NCI-H524 treated with DMSO at 0.1 percent for 48 hours (cell line): ENCODE measurements around the gene RACGAP1.

Experiments
- DNase-seq: peaks from one replicate; lab custom pipeline; 2025; lab: John Stamatoyannopoulos, UW

The RACGAP1 gene

DNA sequence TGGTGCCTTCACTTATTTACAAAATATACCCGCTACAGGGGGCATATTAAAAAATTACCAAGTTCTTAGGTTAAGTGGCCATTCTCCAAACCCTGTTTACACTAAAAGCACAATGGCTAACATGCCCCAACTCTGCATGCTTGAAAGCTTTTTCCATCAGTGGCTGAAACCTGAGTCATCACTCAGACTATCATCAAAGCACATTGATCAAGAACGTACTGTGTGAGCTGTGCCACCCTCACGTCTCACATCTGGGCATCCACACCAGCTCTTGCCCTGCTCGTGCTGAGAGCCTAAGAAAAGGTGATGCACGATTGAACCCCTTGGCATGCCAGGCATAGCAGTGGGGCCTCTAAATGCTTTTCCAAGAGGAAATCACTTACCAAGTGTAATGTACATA lies 39.3 kb downstream of the RACGAP1 start:
- no peak for DNase-seq

DNA sequence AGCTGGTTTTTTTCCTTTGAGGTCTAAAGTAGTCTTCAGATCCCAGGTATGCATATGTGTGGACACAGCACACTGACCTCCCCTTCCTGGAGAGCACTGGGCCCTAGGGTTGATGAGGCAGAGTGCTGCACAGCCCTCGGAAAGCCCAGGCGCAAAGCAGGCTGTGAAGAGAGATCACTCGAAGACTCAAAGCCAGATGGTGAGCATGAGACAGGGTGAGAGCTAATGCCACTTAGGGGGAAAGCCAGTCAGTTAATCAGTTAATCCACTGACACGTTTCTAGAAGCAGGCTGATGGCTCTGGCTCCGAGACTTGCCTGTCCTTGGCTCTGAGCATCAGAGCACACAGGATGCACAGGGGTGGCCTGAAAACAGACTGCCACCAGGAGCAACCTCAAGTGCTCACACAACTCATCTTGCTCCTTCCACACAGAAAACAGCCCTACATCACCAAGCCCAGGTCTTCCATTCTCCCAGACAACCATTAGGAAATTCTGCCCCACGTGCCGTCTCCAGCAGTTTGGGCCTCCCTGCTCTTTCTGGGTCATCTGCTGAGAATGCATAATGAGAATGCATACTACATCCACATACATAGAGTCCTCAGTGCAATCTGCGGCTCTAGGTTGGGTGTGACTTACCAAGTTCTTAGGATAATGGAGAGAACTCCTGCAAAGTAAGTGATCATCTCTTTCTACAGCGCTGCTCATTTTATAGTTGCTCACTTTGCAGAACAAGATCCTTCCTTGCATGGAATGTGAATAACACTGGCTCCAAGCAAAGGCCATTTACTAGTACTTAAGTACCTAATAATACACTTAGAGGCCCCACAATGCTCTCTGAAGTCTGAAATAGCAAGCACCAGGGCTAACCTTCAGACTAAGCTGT lies 40.6 kb downstream of the RACGAP1 start:
- peak; percentile 96 for DNase-seq

DNA sequence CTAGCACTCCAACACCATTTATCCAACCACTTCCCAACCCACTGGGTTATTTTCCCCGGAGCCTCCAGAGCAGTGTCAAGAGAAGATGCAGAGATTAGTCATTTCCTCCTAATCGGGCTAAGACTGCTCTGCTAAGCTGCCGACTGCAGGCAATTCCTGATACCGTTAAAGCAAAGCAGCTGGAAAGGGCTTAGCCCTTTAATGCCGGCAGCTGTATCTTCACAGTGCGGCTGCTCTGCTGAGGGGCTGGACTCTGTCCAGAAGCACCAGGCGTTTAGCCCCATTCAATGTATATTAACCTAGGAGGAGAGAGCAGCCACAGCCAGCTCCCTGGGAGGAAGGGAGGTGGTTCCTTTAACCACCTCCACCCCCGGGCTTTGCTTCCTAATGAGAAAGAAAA lies 41.4 kb downstream of the RACGAP1 start:
- peak; percentile 85 for DNase-seq

DNA sequence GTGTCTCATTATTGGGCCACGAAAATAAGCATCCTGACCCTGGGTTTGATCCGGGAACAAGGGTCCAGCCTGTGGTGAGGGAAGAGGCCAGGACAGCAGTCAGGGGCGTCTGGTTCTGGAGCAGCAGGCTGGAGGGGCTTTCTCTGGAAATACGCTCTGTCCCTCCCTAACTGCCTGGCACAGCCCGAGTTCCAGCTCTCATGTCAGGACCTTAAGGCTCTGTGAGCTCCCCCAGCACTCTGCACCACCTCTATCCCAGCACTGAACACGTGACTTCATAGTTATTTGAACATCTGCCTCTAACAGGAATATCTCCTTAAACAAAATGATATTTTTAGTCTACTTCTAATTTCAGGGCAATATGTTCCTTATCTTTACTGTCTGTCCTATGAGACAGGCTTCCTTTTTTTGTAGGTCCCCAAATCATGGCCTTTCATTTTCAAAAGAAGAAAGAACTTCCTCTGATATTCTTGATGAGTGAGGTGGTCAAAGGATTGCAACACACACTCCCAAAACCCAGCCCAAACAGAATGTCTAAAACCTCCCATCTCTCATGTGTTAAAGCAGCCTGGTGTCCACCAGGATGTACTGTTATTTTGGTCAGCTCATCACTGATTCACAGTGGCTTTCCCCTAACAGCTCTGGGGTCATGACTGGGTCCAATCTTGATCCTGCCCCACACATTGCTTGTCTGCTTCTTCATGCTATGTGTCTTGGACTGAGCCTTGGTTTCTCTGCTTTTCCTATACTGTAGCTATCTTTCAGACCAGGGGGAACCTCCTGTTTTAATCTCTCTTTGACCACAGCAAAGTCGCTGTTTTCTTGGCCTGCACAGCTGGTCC lies 42.8 kb downstream of the RACGAP1 start:
- no peak for DNase-seq

DNA sequence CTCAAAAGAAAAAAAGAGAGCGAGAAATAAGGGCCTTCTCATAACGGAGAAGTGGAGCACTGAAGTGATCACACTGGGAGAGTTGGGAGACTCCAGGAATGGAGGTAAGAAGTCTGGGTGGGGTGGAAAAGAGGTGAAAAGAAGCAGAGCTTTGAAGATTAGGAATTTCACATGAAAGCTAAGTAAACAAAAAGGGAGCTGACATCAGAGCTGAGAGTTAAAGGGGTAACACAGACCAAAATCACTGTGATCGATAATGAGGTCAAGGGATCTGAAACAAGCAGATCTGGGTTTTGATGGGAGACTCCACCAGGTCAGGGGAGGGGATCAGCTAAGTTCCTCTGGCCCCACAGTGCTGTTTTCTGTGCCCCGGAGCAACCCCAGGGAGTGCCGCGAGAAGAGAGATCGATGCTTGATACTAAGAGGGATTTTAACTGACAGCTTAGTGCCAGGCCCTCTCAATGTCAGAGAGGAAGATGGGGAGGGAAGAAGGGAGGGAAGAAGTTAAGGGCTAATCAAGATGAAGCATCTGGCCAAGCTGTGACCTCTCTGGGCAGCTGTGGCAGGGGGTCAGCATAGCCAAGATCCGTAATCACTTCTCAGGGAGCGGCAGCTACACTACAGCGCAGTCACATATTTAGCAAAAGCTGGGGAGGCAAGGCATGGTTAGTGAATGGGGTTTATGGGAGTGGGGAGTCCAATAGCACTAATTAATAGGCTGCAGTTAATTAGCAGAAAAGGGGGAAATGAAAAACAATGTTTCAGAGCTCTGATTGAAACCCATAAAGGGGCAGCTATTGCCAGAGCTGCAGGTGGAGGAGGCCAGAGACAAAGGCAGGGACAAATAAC lies 44.6 kb downstream of the RACGAP1 start:
- peak; percentile 6 for DNase-seq

DNA sequence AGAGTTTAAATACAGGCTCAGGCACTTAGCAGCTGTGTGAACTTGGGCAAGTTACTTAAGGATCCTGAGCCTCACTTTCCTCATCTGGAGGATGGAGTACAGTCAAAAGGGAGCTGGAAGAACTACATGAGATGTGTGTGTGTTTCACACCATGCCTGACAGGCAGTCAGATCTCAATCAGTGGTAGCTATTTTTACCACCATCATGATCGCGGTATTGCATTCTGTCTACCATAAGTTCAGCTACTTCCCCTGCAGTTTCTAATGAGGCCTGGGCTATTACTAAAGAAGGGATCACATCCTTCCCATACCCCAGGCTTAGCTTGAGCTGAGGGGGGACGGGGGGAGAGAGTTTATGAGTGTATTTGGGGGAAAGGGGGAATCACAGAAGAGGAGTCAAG lies 45.5 kb downstream of the RACGAP1 start:
- no peak for DNase-seq

DNA sequence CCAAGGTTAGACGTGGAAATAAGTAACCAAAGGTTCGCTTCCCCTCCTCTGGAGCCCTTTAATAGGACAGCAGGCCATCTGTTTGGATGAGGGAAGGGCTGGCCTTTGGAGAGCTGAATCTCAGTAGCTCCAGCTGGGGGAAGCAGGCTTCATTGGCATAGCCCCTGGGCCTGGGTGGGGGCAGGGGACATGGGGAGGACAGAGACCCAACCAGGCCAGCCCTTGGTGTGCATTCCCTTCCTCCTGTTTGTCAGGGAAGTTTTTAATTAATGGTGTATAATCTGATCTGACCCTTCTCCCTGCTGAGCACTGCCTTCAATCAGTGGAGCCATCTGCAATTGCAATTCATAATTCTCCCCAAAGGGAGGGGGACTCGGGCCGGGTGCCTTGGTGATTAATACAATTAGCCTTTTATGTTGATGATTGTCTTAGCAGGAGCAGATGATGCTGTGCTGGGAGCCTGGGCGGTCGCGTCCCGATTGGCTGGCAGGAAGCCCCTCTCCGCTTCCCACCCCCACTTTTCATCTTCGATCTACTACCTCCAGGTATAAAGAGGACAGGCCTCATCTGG lies 46.2 kb downstream of the RACGAP1 start:
- DNase-seq, result peak; percentile 90

DNA sequence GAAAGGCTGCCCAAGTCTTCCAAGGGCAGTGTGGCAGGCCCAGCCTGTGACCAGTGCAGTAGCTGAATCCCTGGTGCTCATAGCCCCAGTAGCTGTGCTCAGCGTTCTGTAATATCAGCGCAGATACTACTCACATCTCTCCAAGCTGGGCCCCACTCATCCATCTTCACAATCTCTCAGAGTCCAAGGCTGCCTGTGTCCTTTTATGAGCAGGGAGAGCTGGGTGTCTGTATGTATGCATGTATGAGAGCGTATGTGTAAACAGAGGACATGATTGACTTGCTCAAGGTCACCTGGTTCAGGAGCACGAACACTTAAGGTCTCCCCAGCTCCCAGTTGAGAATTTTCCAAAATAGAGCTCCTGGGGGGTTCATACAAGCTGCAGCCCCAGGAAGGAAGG lies 47.2 kb downstream of the RACGAP1 start:
- no peak for DNase-seq

DNA sequence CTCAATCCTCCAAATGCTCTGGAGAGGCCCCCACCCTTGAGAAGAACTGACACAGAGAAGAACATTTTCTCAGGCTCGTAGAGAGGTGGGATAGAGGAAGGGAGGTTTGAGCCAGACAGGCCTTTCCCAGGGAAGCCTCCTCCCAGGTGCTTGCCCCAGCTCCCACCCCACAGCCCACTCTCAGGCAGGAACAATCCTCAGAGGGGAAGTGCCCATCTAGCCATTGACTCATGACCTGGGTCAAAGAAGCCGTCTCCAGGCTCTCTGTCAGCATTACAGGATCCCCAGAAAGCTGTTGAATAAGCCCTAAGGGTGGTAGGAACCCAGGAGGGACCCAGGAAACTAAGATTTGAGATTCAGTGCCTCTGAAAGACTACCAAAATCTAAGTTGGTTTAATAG lies 48.7 kb downstream of the RACGAP1 start:
- no peak for DNase-seq

DNA sequence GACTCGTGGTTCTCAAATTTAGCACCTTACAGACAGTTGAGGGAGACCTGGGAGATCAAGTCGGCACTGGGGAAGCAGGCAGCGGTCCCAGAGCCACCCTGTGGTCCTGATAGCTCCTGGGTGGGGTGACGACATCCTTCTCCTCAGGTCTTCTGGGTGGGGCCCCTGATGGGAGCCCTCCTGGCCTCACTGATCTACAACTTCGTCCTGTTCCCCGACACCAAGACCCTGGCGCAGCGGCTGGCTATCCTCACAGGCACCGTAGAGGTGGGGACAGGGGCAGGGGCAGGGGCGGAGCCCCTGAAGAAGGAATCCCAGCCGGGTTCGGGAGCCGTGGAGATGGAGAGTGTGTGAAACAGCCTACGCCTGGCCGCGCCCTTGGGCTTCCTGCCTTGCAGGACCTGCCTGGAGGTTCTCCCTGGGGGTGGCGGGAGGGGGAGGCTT lies 50.0 kb downstream of the RACGAP1 start:
- DNase-seq, result no peak

DNA sequence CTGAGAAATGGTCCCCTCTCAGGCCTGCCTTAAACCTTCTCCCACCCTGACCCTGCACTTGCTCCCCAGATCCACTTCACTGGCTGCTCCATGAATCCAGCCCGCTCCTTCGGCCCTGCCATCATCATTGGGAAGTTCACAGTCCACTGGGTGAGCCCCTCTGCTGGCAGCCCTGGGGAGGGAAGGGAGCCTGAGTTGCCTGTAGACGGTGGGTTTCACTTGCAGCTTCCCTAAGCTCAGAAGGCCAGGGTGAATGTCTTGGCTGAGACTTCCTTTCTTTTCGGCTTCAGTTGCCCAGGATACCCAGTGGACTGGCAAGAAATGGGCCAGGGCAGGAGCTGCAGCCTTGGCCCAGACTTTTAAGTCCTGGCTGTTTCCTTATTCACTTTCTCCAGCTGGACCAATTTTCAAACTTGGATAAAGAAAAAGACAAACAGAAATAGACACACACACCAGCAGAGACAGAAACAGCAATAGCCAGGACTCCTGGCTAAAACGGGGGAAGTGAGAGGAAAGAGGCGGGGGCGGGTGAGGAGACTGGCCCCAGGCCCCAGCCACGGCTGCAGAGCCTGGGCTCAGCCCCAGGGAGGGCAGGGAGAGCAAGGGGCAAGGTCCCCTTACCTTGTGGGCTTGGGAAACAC lies 50.5 kb downstream of the RACGAP1 start:
- no peak for DNase-seq

DNA sequence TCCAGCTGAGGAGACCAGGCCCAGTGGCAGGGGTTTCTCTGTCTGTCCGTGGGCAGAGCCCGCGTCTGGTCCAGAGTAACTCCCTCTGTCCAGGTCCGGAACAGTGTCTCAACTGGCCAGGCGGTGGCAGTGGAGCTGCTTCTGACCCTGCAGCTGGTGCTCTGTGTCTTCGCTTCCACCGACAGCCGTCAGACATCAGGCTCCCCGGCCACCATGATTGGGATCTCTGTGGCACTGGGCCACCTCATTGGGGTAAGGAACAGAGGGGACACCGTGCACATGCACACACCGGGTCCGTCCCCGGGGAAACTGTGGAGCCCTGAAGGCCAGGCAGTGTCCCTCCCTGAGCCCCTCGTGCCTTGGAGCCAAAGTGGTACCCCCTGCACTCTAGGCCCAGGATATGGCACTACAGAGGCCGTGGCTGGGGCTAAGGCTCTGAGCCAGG lies 51.0 kb downstream of the RACGAP1 start:
- DNase-seq, result no peak

DNA sequence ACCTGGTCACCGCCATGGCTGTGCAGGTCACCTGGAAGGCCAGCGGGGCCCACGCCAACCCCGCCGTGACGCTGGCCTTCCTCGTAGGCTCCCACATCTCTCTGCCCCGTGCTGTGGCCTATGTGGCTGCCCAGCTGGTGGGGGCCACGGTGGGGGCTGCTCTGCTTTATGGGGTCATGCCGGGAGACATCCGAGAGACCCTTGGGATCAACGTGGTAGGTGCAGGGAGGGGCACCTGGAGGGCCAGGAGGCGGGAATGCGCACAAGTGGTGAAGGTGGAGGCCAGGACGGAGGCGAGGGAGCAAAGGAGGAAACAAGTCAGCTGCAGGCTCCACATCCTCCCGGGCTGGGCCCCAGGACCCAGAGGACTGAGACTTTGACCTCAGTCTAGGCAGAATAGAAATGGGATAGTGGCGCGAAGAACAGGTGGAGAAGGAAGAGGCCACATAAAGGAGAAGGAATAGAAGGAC lies 51.9 kb downstream of the RACGAP1 start:
- no peak for DNase-seq

DNA sequence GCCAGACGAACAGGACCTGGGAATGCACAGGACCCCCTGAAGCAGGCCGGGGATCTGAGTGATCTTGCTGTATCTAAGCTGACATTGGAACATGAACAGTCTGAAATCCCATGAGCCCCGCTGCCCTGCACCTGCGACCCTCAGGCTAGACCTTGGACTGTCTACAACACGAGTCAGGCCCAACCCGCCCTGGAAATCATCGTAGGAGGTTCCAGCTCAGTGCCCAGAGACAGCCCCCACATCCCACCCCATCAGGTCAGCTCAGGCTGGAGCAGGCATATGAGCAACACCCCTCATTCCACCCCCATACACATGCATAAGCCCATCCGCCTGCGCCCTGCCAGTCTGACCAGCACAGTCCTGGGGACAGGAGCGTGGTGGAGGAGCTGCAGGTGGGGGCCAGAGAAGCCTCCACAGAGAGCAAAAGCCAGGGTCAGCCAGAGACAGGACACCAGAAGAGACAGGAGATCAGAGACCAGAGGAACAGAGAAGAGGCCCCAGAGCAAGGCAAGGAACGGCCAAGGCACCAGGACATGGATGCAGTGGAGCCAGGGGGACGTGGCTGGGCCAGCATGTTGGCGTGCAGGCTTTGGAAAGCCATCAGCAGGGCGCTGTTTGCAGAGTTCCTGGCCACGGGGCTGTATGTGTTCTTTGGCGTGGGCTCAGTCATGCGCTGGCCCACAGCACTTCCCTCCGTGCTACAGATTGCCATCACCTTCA lies 52.5 kb downstream of the RACGAP1 start, which contains the start of gene AQP6:
TSS of gene AQP6 (plus strand) at position 307 of the 720 bp plus-strand sequence. CDS start at position 534, 227 bp downstream.
- DNase-seq, result no peak

DNA sequence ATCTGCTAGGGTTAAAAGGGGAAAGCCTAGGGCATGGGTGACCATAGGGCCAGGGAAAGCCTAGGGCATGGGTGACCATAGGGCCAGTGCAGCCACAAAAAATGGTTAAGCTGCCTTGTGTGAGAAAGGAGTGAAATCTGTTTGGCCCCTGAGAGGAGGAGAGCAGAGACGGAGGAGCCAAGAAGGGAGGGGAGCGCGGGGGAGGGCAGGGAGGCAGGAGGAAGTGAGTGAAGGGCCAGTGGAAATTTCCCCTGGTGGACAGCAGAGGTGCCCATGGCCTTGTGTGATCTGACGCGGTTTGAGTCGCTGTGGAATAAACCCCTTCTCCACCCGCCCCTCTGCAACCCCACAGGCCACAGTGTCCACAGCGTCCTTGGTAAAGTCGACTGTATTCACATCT lies 53.2 kb downstream of the RACGAP1 start:
- DNase-seq, result no peak

DNA sequence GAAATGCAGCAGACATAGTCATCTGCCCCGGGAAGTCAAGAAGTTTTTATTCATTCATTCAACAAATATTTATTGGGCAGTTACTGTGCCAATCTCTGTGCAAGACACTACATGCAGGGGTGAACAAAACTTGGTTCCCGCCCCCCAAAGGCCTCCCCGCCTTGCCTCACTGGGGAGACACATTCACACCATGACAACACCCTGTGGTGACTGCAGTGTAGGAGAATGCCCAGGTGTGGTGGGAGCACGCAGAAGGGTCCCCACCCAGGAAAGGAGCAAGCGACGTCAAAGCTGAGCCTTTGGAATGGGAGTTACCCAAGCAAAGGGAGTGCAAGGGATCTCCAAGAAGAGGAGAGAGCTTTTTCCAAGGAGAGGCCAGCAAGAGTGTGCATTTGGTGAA lies 54.2 kb downstream of the RACGAP1 start:
- DNase-seq, result no peak

DNA sequence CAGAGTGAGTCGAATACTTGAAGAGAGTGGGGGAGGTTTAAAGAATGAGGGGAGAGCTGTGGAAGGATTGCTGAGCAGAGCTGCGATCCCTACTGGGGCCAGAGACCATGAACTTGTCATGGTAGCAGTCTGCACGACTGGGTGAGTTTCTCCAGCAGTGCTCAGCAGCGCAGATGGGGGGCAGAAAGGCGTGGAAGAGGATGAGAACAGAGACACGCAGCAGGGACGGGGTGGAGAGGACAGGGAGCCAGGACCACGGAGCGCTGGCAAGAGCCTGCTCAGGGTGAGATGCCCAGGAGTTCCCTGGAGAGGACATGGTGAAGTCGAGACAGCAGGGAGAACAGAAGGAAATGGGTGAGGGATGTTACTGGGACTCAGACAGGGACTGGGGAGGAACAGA lies 54.6 kb downstream of the RACGAP1 start:
- DNase-seq, result no peak

DNA sequence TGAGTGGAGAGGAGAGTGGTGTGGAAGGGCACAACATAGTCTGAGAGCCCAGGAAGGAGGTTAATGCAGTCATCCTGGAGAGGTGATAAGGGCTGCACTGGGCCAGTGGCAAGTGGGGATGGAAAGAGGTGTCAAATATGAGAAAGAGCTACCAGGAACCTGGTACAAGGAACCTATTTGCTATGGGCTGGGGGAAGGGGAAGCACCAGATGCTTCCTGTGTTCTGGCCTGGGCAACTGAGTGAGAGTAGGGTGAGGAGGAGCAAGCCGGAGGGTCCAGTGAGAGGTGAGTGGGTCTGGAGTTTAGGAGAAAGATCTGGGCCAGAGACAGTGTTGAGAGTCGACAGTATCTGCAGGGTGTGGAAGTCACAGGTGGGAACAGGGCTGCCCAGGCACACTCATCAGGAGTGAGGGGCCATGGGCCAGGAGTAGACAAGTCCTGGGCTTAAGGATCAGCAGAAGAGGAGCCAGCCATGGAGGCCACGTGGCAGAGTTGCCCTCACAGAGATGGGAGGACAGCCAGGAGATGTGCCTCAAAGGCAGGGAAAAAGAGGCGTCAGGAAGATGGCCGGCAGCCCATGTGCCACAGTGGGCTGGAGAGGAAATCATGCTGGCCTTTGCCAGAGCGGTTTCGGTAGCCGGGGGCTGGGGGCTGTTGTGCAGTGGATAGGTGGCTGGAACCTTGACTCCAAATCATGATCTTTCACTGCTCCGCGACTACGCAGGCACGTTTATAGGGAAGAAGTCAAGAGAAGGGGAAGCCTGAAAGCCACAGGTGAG lies 55.5 kb downstream of the RACGAP1 start:
- no peak for DNase-seq

DNA sequence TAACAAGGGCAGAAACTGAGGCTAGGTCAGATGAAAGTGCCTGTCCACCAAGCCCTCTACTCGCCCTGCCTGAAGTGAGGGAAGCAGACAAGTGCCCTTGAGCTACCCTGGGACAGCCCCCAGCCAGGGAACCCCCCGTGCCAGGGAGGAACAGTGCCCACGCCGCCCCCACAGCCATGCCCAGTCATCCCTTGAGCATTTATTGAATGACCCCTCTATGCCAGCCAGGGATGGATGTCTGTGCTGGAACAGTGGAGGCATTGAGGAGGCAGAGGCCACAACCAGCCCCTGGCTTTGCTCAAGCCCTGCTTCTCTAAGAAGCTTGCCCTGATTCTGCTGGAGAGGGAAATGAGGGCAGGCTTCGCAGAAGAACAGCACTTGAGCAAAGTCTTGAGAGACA lies 56.3 kb downstream of the RACGAP1 start:
- no peak for DNase-seq
